GM18498 (cell line): ENCODE measurements around the gene ARHGEF9.
"Not testable (repeated sequence)": the region's sequence is repeated elsewhere in the genome, so short reads cannot be mapped to it uniquely, and the experiment has no call there.

Experiments
- ATAC-seq: cut with Tn5 transposase; IDR thresholded peaks from one replicate; pipeline ENCODE4 v1.9.1; 2021; ENCODE audit warnings: mild to moderate bottlenecking, moderate library complexity; ENCODE audit not compliant: unreplicated experiment

Gene ARHGEF9

DNA sequence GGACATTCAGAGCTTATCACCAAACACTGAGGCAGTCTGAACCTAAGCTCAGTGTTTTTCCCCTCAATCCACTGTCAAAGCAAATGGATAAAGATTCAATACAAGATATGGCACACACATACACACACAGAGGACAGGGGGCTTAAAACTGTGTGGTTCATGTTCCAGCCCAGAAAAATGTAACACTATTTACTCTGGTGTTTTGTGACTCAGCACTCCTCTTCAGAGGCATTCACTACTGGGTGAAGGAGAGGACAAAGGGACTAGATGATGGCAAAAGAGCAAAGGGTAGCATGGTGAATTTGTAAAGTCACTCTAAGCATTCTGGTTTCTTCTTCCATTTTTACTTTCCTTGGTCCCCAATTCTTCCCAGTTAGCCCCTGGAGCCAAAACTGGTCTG lies 120.3 kb downstream of the ARHGEF9 start:
- ATAC-seq: no peak

DNA sequence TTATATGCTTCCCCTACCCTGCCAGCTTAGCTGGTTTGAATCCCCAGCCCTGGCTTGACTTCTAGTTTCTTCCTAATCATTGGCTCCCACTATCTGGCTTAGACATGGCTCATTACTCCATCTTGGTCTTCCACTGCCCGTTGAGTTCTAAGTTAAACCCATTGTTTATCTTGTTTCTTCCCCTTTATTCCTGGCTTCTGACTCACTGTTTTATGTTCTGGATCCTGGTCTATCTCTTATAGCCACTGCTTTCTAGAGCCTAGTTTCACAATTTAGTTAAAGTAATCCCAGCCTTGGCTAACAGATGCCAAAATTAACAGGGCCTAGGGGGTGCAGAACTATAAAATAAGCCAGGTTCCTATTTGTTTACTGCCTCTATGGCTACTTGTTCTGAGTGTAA lies 120.9 kb downstream of the ARHGEF9 start:
- no peak for ATAC-seq

DNA sequence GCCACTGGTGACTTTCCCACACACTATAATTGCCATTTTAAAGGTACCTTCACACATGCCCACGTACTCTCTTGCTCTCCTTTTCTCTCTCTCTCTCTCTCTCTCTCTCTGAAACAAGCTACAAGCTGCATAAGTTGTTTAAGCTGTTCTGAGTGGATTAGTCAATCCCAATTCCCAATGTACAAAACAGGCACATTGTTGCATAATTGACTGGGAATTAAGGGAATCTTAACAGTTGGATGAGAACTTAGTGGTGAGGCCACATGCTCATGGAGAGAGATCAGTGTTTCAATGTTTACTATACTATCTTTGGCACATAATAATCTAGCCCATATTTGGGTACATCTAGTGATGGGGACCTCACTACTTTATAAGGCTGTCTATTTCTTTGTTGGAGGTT lies 123.3 kb downstream of the ARHGEF9 start:
- ATAC-seq: no peak

DNA sequence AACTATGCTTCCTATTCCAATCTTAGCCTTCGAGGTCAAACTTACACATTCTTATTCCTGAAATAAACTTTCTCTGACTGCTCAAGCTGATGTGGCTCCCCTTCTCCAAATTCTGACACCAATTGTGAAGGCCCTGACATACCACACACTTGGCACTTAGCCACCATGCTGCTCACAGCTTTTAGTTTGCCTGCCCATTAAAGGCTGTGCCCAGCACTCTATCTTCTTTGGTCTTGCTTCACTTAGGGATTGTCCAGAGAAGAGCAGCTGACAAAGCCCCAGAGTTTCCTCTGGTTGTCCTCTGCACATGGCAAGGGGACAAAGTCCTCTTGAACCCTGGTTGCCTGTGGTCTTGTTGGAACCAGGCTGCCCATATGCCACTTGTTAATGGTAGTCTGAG lies 126.1 kb downstream of the ARHGEF9 start:
- no peak for ATAC-seq

DNA sequence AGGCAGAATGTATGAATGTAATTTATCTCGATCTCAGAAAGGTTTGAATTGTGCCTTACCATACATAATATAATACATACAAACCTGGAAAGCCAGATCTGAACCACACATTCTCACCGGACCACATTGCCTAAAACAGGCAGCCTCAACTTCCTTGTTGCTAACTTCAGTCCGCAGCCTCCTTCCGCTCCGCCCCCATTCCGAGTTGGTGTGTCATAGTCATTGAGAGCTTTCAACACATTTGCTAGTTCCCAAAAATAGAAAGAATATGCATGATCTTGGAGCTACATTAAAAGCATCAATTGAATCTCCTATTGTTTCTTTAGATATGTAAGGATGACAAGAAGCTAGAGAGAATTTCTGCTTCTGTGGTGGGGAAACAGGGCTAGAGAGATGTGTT lies 127.2 kb downstream of the ARHGEF9 start:
- no peak for ATAC-seq

DNA sequence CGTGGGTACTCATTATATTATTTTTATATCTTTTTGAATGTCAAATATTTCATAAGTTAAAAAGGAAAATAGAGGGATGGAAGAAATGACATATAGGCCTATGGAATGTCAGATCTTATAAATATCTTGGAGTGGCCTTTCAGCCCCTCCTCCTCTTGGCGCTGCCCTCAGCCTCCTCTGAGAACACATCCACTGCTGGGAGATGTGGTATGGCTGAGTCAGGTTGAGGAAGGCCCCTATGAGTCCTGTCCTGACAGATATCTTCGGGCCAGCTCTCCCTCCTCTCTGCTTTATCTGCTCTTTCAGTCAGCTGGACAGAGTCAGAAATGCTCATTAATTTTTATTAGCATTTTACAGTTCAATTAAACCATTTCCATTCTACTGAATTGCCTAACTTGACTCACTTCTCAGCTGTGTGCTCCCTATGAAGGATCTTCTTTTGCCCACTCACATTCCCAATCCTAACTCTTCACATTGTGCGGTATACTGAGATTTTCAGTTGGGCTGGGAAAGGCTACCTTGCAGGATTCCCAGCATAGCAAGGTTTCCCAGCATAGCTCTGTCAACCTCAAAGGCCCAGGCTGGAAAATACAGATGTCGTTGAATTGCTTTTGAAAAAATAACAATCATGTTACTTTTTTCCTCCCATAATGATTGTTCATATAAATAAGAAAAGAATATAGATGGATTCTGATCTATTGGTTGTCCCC lies 128.0 kb downstream of the ARHGEF9 start:
- ATAC-seq: no peak

DNA sequence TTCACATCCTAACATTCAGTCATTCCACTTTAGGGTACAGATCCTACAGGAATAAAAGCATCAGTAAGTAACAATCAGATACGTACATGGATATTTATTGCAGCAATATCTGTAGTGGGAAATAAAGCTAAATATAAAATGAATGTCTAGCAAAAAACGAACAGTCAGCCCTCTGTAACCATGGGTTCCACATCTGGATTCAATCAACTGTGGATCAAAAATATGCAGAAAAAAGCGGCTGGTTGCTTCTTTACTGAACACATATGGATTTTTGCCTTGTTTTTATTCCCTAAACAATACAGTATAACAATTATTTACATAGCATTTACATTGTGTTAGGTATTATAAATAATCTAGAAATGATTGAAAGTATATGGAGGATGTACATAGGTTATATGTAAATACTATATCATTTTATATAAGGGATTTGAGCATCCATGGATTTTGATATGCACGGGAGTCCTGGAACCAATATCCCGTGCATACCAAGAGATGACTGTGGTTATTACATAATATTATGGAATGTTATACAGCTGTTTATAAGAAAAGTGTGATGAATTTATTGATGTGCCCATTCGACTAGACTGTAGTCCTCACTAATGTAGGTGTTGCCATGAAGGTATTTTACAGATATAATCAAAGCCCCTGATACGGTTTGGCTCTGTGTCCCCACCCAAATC lies 132.8 kb downstream of the ARHGEF9 start:
- ATAC-seq: no peak

DNA sequence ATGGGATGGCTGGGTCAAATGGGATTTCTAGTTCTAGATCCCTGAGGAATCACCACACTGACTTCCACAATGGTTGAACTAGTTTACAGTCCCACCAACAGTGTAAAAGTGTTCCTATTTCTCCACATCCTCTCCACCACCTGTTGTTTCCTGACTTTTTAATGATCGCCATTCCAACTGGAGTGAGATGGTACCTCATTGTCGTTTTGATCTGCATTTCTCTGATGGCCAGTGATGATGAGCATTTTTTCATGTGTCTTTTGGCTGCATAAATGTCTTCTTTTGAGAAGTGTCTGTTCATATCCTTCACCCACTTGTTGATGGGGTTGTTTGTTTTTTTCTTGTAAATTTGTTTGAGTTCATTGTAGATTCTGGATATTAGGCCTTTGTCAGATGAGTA lies 139.3 kb downstream of the ARHGEF9 start:
- ATAC-seq: not testable (repeated sequence)

DNA sequence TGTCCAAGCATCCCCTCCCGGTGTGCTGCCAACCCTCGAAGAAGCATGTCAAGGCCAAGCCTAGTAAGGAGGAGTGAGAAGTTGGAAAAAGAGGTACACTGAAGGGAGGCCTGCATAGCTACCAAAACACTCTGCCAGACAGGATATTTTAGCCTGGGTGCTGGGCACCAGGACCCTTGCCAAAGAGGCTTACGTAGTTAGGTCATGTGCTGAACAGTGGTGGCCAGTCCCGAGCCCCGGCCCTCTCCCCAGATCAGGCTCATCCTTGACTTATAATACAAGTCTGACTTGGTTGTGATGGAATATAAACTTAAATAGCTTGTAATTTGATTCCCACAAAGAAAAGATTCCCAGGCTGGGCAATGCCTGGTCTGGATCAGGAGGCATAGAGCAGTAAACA lies 149.3 kb downstream of the ARHGEF9 start:
- no peak for ATAC-seq

DNA sequence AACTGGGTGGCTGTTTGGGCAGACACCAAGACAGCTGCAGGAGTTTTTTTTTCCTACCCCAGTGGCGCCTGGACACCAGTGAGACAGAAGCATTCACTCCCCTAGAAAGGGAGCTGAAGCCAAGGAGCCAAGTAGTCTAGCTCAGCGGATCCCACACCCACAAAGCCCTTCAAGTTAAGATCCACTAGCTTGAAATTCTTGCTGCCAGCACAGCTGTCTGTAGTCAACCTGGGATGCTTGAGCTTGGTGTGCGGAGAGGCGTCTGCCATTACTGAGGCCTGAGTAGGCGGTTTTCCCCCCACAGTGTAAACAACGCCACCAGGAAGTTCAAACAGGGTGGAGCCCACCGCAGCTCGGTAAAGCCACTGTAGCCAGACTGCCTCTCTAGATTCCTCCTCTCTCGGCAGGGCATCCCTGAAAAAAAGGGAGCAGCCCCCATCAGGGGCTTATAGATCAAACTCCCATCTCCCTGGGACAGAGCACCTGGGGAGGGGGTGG lies 171.4 kb downstream of the ARHGEF9 start:
- no peak for ATAC-seq

DNA sequence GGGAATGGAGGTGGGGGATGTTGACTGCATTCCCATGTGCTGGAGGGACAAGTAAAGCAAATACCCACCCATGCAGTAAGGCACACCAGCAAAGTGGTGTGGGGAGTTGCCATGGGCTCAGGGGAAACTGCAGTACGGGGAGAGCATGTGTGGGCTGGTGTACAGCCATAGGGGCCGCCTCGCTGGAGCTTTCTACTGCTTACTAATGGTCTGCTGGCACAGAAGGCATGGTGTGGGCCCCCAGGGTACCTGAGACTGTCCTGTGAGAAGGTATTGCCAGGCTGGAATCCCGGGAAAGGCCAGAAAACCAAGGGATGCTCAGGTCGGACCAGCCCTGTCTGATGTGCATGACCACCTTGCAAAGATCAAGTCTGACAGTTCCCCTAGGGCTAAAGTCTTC lies 199.1 kb downstream of the ARHGEF9 start:
- no peak for ATAC-seq
